ENCODE data around the gene G6PC1.
"Not testable (repeated sequence)": the region's sequence is repeated elsewhere in the genome, so short reads cannot be mapped to it uniquely, and the experiment has no call there.

The G6PC1 gene

GRCh38 chr17:42866631-42867575 lies 33.7 kb upstream of the G6PC1 start:
- H3K4me3 ChIP-seq (ENCODE audit: low read length) = no peak overlapping the region
- TF ChIP-seq CTCF (IDR thresholded peaks at IDR 0.05; ENCODE audit: insufficient read depth, low read depth, low read length, missing control alignments) = no peak
- no peak for DNase-seq (ENCODE audit: low read depth)

DNA sequence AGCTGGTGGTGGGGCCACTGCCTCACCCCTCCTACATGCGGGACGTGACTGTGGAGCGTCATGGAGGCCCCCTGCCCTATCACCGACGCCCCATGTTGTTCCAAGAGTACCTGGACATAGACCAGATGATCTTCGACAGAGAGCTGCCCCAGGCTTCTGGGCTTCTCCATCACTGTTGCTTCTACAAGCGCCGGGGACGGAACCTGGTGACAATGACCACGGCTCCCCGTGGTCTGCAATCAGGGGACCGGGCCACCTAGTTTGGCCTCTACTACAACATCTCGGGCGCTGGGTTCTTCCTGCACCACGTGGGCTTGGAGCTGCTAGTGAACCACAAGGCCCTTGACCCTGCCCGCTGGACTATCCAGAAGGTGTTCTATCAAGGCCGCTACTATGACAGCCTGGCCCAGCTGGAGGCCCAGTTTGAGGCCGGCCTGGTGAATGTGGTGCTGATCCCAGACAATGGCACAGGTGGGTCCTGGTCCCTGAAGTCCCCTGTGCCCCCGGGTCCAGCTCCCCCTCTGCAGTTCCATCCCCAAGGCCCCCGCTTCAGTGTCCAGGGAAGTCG lies 32.8 kb upstream of the G6PC1 start:
- DNase-seq (ENCODE audit: low read depth); H3K4me3 ChIP-seq (ENCODE audit: low read length): not testable (repeated sequence)

DNA sequence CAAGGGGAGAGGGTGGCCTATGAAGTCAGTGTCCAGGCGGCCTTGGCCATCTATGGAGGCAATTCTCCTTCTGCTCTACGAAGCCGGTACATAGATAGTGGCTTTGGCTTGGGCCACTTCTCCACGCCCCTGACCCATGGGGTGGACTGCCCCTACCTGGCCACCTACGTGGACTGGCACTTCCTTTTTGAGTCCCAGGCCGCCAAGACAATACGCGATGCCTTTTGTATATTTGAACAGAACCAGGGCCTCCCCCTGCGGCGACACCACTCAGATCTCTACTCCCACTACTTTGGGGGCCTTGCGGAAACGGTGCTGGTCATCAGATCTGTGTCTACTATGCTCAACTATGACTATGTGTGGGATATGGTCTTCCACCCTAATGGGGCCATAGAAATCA lies 32.3 kb upstream of the G6PC1 start:
- no peak for TF ChIP-seq CTCF (IDR thresholded peaks at IDR 0.05; ENCODE audit: insufficient read depth, low read depth, low read length, missing control alignments)

GRCh38 chr17:42871647-42872046 lies 29.0 kb upstream of the G6PC1 start:
- DNase-seq (ENCODE audit: low read depth) = no peak
- H3K4me3 ChIP-seq (ENCODE audit: low read length) = no peak overlapping the region
- no peak for TF ChIP-seq CTCF (IDR thresholded peaks at IDR 0.05; ENCODE audit: insufficient read depth, low read depth, low read length, missing control alignments)

More for the DNA sequence above, 32.3 kb upstream of the G6PC1 start:
- H3K4me3 ChIP-seq (ENCODE audit: low read length) = no peak overlapping the region
- DNase-seq (ENCODE audit: low read depth) = no peak

DNA sequence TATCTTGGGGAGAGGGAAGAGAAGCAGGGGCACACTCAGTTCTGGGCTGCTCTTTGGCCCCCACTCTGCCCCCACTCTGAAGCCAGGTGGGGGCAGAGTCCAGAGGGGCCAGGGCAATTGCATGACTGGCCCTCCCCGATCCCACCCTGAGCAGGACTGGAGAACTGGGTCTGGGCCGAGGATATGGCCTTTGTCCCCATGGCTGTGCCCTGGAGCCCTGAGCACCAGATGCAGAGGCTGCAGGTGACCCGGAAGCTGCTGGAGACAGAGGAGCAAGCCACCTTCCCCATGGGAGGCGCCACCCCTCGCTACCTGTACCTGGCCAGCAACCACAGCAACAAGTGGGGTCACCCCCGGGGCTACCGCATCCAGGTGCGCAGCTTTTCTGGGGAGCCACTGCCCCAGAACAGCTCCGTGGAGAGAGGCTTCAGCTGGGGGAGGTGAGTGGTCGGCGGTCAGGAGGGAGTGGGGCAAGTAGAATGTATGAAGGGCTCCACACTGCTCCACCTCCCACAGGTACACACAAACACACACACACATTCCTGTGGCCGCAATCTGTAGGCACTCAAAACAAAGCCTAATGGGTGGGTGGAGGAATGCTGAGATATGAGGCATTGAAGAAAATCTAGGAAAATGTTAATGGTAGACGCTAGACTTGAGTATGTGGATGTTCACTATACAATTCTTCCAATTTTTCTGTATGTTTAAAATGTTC lies 28.2 kb upstream of the G6PC1 start:
- H3K4me3 ChIP-seq (ENCODE audit: low read length) = no peak overlapping the region
- DNase-seq (ENCODE audit: low read depth) = no peak
- no peak for TF ChIP-seq CTCF (IDR thresholded peaks at IDR 0.05; ENCODE audit: insufficient read depth, low read depth, low read length, missing control alignments)

GRCh38 chr17:42873315-42873714 lies 27.3 kb upstream of the G6PC1 start:
- H3K4me3 ChIP-seq (ENCODE audit: low read length) = no peak overlapping the region
- DNase-seq (ENCODE audit: low read depth) = no peak
- no peak for TF ChIP-seq CTCF (IDR thresholded peaks at IDR 0.05; ENCODE audit: insufficient read depth, low read depth, low read length, missing control alignments)

GRCh38 chr17:42873932-42874695 lies 26.5 kb upstream of the G6PC1 start:
- DNase-seq (ENCODE audit: low read depth) = not testable (repeated sequence)

More at GRCh38 chr17:42873932-42874695, 26.5 kb upstream of the G6PC1 start:
- not testable (repeated sequence) for H3K4me3 ChIP-seq (ENCODE audit: low read length)
